H9 (cell line): ENCODE measurements around the gene CLDN8. TPM values are rescaled to one million over a fixed set of nuclear protein-coding genes. Genes with fewer than 3 reads are reported as not detected.

Experiments used
- DNase-seq: peaks from one replicate; pipeline ENCODE4 v3.0.0-alpha.2; 2017
- H2AFZ ChIP-seq: one replicate; pipeline ENCODE4 v1.6.1; 2013; ENCODE audit warnings: mild to moderate bottlenecking, low read length, control low read depth, moderate library complexity
- H2AK5ac ChIP-seq: 2 replicates; pipeline ENCODE4 v1.6.1; 2013; ENCODE audit warnings: low read length, control low read depth, mixed read lengths; ENCODE audit not compliant: insufficient read length
- H2BK120ac ChIP-seq: one replicate; pipeline ENCODE4 v1.6.1; 2013; ENCODE audit warnings: low read depth, mild to moderate bottlenecking, low read length, control low read depth, inconsistent platforms; ENCODE audit not compliant: poor library complexity, severe bottlenecking
- H2BK12ac ChIP-seq: 2 replicates; pipeline ENCODE4 v1.6.1; 2013; ENCODE audit warnings: low read length, control low read depth, mixed read lengths, low read depth; ENCODE audit not compliant: insufficient read length
- H2BK15ac ChIP-seq: 2 replicates; pipeline ENCODE4 v1.6.1; 2013; ENCODE audit warnings: low read depth, low read length, control low read depth
- H2BK20ac ChIP-seq: one replicate; pipeline ENCODE4 v1.6.1; 2013; ENCODE audit warnings: low read depth, mild to moderate bottlenecking, low read length, control low read depth, inconsistent platforms; ENCODE audit not compliant: poor library complexity, severe bottlenecking
- H2BK5ac ChIP-seq: 2 replicates; pipeline ENCODE4 v1.6.1; 2013; ENCODE audit warnings: low read length, control low read depth, mixed read lengths; ENCODE audit not compliant: insufficient read length
- H3K14ac ChIP-seq: 2 replicates; pipeline ENCODE4 v1.6.1; 2013; ENCODE audit warnings: low read length, control low read depth; ENCODE audit not compliant: insufficient read depth
- H3K18ac ChIP-seq: 2 replicates; pipeline ENCODE4 v1.6.1; 2013; ENCODE audit warnings: low read depth, mild to moderate bottlenecking, mixed read lengths, low read length, control low read depth; ENCODE audit not compliant: insufficient read length
- H3K23ac ChIP-seq: 2 replicates; pipeline ENCODE4 v1.6.1; 2013; ENCODE audit warnings: low read length, control low read depth, mixed read lengths, low read depth; ENCODE audit not compliant: insufficient read length
- H3K23me2 ChIP-seq: 2 replicates; pipeline ENCODE4 v1.6.1; 2013; ENCODE audit warnings: low read depth, mild to moderate bottlenecking, mixed read lengths, low read length, control low read depth; ENCODE audit not compliant: insufficient read length, poor library complexity, severe bottlenecking
- H3K27ac ChIP-seq: 2 replicates; pipeline ENCODE4 v1.5.1; 2013; ENCODE audit warnings: low read length, control low read depth, mixed read lengths, low read depth; ENCODE audit not compliant: insufficient read length
- H3K27me3 ChIP-seq: 2 replicates; pipeline ENCODE4 v1.6.1; 2013; ENCODE audit warnings: low read length, control low read depth, inconsistent platforms; ENCODE audit not compliant: insufficient read depth
- H3K4ac ChIP-seq: 2 replicates; pipeline ENCODE4 v1.6.1; 2013; ENCODE audit warnings: low read depth, mild to moderate bottlenecking, control low read depth, inconsistent platforms, low read length, moderate library complexity
- H3K4me1 ChIP-seq: 2 replicates; pipeline ENCODE4 v1.6.1; 2013; ENCODE audit warnings: low read length, control low read depth, inconsistent platforms; ENCODE audit not compliant: insufficient read depth
- H3K4me2 ChIP-seq: 2 replicates; pipeline ENCODE4 v1.6.1; 2013; ENCODE audit warnings: low read length, control low read depth, mixed read lengths; ENCODE audit not compliant: insufficient read length, insufficient read depth
- H3K56ac ChIP-seq: 2 replicates; pipeline ENCODE4 v1.6.1; 2013; ENCODE audit warnings: low read depth, mild to moderate bottlenecking, mixed read lengths, low read length, control low read depth; ENCODE audit not compliant: insufficient read length
- H3K79me1 ChIP-seq: 2 replicates; pipeline ENCODE4 v1.6.1; 2013; ENCODE audit warnings: low read depth, mild to moderate bottlenecking, moderate library complexity, low read length, control low read depth, inconsistent platforms; ENCODE audit not compliant: insufficient read depth, poor library complexity, severe bottlenecking
- H3K79me2 ChIP-seq: 2 replicates; pipeline ENCODE4 v1.6.1; 2013; ENCODE audit warnings: low read length, control low read depth, inconsistent platforms; ENCODE audit not compliant: insufficient read depth
- H3K9ac ChIP-seq: 2 replicates; pipeline ENCODE4 v1.6.1; 2013; ENCODE audit warnings: low read length, control low read depth, mixed read lengths; ENCODE audit not compliant: insufficient read length; ENCODE audit errors: extremely low read depth
- H3K9me3 ChIP-seq: one replicate; pipeline ENCODE4 v1.6.1; 2013; ENCODE audit warnings: low read depth, low read length, inconsistent platforms; ENCODE audit not compliant: control insufficient read depth
- H3T11ph ChIP-seq: one replicate; pipeline ENCODE4 v1.6.1; 2013; ENCODE audit warnings: mild to moderate bottlenecking, low read length, control low read depth, inconsistent platforms
- H4K20me1 ChIP-seq: one replicate; pipeline ENCODE4 v1.6.1; 2013; ENCODE audit not compliant: control insufficient read depth, insufficient read length, insufficient read depth
- H4K5ac ChIP-seq: 2 replicates; pipeline ENCODE4 v1.6.1; 2013; ENCODE audit warnings: low read depth, mild to moderate bottlenecking, mixed read lengths, low read length, control low read depth; ENCODE audit not compliant: insufficient read length
- H4K8ac ChIP-seq: replicated peaks from 2 replicates; pipeline ENCODE4 v1.6.1; 2013; ENCODE audit warnings: low read length, control low read depth, mixed read lengths, low read depth; ENCODE audit not compliant: insufficient read length
- H4K91ac ChIP-seq: 2 replicates; pipeline ENCODE4 v1.6.1; 2013; ENCODE audit warnings: low read depth, mild to moderate bottlenecking, moderate library complexity, mixed read lengths, low read length, control low read depth; ENCODE audit not compliant: insufficient read length
- H3K27ac Mint-ChIP-seq, 3 experiments: 2 replicates in 2 of 3; 3 replicates in 1 of 3; pipeline ENCODE4 v1.8.0; 2020 to 2021; ENCODE audit warnings: mixed read lengths in 3 of 3, mild to moderate bottlenecking in 1 of 3, moderate library complexity in 1 of 3
- H3K27me3 Mint-ChIP-seq: 2 replicates; pipeline ENCODE4 v1.8.0; 2021; ENCODE audit warnings: low read depth, mild to moderate bottlenecking, moderate library complexity, mixed read lengths
- H3K36me3 Mint-ChIP-seq, 3 experiments: 2 replicates in 2 of 3; 3 replicates in 1 of 3; pipeline ENCODE4 v1.8.0; 2020 to 2021; ENCODE audit warnings: low read depth in 3 of 3, mixed read lengths in 3 of 3; ENCODE audit not compliant: insufficient read depth in 1 of 3
- H3K4me1 Mint-ChIP-seq, 2 experiments: 2 replicates each; pipeline ENCODE4 v1.8.0; 2020; ENCODE audit warnings: mixed read lengths in 2 of 2
- H3K4me3 Mint-ChIP-seq, 2 experiments: 2 replicates in 1 of 2; 3 replicates in 1 of 2; pipeline ENCODE4 v1.8.0; 2020 to 2021; ENCODE audit warnings: mild to moderate bottlenecking in 2 of 2, mixed read lengths in 2 of 2, moderate library complexity in 1 of 2
- H3K9me3 Mint-ChIP-seq, 2 experiments: 2 replicates in 1 of 2; 3 replicates in 1 of 2; pipeline ENCODE4 v1.8.0; 2020; ENCODE audit warnings: mild to moderate bottlenecking in 2 of 2, mixed read lengths in 2 of 2, moderate library complexity in 1 of 2
- WGBS: extraction: QIAGEN DNeasy Blood & Tissue Kit; methylation state at CpG from one replicate; pipeline ENCODE4 v1.1.7; 2013; ENCODE audit warnings: missing lambda C conversion rate, low lambda C conversion rate, mixed read lengths; ENCODE audit not compliant: insufficient read length; ENCODE audit errors: extremely low coverage; 5-methylcytosine and 5-hydroxymethylcytosine counted together
- total RNA-seq: library from RNA; stranded (reverse); gene quantifications from 2 replicates; pipeline ENCODE4 v1.2.1, GENCODE V29; 2021
- TF ChIP-seq, protein P1 (sequence below): fragments of 200-600 bp; sonication (generic); conservative IDR thresholded peaks from 3 replicates; pipeline ENCODE4 v1.8.0; 2021; ENCODE audit warnings: antibody characterized with exemption, mild to moderate bottlenecking

The CLDN8 gene
- total RNA-seq, 1 experiment from 2014 or later, result not detected

DNA sequence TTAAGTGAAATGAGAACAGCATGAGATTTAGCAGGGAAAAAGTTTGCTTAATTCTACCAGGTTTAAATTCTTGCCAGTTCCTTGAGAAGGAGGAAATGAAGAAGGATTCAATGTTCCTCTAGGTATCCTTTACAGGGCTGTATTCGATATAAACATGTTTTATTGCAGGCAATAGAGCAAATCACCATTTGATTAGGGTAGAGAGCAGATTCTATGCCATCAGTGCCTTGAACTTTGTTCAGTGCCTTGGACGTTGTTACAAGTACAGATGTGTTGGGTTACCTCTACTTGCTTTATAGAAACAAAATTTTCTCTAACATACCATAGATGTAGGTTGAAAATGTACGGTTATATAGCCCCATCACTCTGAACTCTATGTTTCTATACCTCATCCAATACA lies 18.2 kb upstream of the CLDN8 start:
- no peak overlapping the region for H3K27ac ChIP-seq
- H2BK5ac ChIP-seq, result no peak overlapping the region
- no peak overlapping the region for H2BK12ac ChIP-seq
- H2AK5ac ChIP-seq, result no peak overlapping the region
- no peak overlapping the region for H3K23ac ChIP-seq
- WGBS, result no CpG with 5 or more reads among the region's 3 CpGs
- no peak overlapping the region for H3K4ac ChIP-seq
- H3K4me2 ChIP-seq, result no peak overlapping the region
- H3K14ac ChIP-seq, result no peak overlapping the region
- H3K23me2 ChIP-seq, result no peaks in the 10 kb centered on the region
- no peak overlapping the region for H3K18ac ChIP-seq
- peaks cover 2 to 7% of the 10 kb centered on the region in 2 experiments; a peak in 1 of 5 replicates for H3K9me3 Mint-ChIP-seq
- no peaks in the 10 kb centered on the region for H4K20me1 ChIP-seq
- no peak overlapping the region for H4K91ac ChIP-seq
- H2BK20ac ChIP-seq, result no peak overlapping the region
- no peak for DNase-seq
- no peaks in the 10 kb centered on the region for H3K9me3 ChIP-seq
- TF ChIP-seq, protein P1, sequence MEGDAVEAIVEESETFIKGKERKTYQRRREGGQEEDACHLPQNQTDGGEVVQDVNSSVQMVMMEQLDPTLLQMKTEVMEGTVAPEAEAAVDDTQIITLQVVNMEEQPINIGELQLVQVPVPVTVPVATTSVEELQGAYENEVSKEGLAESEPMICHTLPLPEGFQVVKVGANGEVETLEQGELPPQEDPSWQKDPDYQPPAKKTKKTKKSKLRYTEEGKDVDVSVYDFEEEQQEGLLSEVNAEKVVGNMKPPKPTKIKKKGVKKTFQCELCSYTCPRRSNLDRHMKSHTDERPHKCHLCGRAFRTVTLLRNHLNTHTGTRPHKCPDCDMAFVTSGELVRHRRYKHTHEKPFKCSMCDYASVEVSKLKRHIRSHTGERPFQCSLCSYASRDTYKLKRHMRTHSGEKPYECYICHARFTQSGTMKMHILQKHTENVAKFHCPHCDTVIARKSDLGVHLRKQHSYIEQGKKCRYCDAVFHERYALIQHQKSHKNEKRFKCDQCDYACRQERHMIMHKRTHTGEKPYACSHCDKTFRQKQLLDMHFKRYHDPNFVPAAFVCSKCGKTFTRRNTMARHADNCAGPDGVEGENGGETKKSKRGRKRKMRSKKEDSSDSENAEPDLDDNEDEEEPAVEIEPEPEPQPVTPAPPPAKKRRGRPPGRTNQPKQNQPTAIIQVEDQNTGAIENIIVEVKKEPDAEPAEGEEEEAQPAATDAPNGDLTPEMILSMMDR, result no peak
- no peaks in the 10 kb centered on the region for H3K4me1 Mint-ChIP-seq
- H3K79me2 ChIP-seq, result no peaks in the 10 kb centered on the region
- no peak overlapping the region for H3K27ac Mint-ChIP-seq
- H3K27me3 Mint-ChIP-seq, result no peaks in the 10 kb centered on the region
- no peak overlapping the region for H3K4me3 Mint-ChIP-seq
- H4K8ac ChIP-seq, result no peak overlapping the region
- no peak overlapping the region for H2BK120ac ChIP-seq
- no peaks in the 10 kb centered on the region for H3K4me1 ChIP-seq
- H3K27me3 ChIP-seq, result no peaks in the 10 kb centered on the region
- peaks cover 0 to 3% (median 0%) of the 10 kb centered on the region in 3 experiments; a peak in 1 of 7 replicates for H3K36me3 Mint-ChIP-seq
- H3K79me1 ChIP-seq, result no peaks in the 10 kb centered on the region
- H3K9ac ChIP-seq, result no peak overlapping the region
- H2AFZ ChIP-seq, result no peak overlapping the region
- no peak overlapping the region for H3T11ph ChIP-seq
- no peak overlapping the region for H4K5ac ChIP-seq
- H2BK15ac ChIP-seq, result no peak overlapping the region
- H3K56ac ChIP-seq, result no peak overlapping the region
